Measurements from ENCODE around the gene PAH. TPM values are rescaled to one million over a fixed set of nuclear protein-coding genes. Genes with fewer than 3 reads are reported as not detected.
A peak's percentile ranks its signal among the peaks of the same experiment; 100 is the strongest.

Gene PAH
- not detected for polyA plus RNA-seq

DNA sequence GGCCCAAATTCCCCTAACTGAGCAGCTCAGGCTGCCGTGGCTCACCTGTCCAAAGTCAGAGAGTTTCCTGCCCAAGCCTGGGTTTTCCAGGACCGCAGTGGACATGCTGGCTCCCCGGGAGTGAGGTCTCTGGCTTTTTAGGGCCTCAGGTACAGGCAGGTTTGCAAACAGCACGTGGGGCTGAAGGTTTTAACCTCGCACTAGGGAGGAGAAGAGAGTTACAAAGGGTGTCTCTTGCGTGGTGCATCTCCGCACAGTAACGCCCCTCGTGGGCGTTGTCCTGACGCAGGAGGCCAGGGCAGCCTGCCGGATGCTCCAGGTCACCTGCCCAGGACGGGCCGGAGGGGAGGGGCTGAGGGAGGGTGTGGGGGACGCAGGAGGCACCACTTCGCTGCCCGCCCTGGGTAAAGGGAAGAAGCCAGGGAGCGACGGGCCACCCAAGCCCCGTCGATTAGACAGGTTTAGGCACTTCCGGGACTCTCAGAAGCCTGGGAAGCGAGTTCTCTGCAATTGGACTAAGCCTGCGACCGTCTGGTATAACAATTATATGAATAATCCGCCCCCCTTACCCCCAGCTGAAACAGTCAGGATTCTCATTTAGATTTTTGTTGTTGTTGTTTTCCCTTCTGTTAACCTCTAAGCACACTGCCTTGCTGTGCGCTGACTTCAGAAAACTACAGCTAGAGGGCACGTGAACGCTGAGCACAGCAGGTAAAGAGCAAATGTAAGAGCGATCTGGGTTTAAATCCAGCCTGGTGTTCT, at the start of gene PAH:
Gene PAH, minus strand, starts transcription at position 219 of the 762 bp plus-strand sequence. Its CDS starts 114 bp downstream, at position 105.
- H3K36me3 Mint-ChIP-seq = no peaks in the 10 kb centered on the region
- H3K4me1 Mint-ChIP-seq = peaks cover 0 to 2% of the 10 kb centered on the region in 2 donors
- DNase-seq = no peak
- peak within 1 kb of the TSS in 1 of 6 donors; percentile 41 for H3K27ac Mint-ChIP-seq
- peaks cover 0 to 14% (median 0%) of the 10 kb centered on the region in 6 donors for H3K9me3 Mint-ChIP-seq
- peaks cover 2 to 4% (median 2%) of the 10 kb centered on the region in 3 donors for H3K27me3 Mint-ChIP-seq (ENCODE audit: low read depth in 3 of 3)
- peak within 1 kb of the TSS in 1 of 5 donors; percentile 26 for H3K4me3 Mint-ChIP-seq

DNA sequence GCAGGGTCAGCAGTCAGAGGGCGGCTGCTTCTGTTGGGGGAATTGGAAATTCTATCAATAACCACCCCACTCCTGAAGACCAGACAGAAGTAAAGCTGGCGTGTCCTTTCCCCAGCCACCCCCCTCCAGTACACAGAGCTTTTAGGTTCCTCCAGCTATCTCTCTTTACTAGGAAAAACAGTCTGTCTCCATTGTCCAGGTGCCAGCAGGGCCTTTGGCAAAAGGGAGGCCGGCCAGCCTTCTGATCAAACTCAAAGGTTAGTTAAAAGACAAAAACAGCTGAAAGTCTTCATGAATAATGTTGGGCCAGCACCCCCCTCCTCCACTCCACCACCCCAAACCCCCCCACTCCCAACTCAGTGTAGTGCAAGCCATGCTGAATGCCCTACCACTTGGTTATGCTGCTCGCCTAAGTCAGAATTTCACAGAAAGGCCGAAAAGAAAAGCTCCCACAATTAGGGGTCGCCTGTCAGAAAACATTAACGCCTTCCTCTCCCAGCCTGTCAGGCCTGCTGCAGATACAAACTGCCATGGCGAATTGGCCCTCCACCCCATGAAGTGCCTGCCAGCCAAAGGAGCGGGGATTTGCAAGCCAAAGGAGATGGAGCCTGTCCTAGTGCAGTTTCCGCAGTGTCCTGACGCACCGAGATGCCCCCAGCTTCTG, 49.3 kb upstream of the PAH start:
- peaks cover 0 to 5% (median 4%) of the 10 kb centered on the region in 3 donors for H3K36me3 Mint-ChIP-seq
- peaks cover 17 to 35% (median 25%) of the 10 kb centered on the region in 3 donors for H3K27me3 Mint-ChIP-seq (ENCODE audit: low read depth in 3 of 3)
- no peaks in the 10 kb centered on the region for H3K4me1 Mint-ChIP-seq
- DNase-seq = no peak
- peaks cover 6 to 38% (median 10%) of the 10 kb centered on the region in 6 donors for H3K9me3 Mint-ChIP-seq
- H3K4me3 Mint-ChIP-seq = no peak overlapping the region
- no peak overlapping the region for H3K27ac Mint-ChIP-seq

DNA sequence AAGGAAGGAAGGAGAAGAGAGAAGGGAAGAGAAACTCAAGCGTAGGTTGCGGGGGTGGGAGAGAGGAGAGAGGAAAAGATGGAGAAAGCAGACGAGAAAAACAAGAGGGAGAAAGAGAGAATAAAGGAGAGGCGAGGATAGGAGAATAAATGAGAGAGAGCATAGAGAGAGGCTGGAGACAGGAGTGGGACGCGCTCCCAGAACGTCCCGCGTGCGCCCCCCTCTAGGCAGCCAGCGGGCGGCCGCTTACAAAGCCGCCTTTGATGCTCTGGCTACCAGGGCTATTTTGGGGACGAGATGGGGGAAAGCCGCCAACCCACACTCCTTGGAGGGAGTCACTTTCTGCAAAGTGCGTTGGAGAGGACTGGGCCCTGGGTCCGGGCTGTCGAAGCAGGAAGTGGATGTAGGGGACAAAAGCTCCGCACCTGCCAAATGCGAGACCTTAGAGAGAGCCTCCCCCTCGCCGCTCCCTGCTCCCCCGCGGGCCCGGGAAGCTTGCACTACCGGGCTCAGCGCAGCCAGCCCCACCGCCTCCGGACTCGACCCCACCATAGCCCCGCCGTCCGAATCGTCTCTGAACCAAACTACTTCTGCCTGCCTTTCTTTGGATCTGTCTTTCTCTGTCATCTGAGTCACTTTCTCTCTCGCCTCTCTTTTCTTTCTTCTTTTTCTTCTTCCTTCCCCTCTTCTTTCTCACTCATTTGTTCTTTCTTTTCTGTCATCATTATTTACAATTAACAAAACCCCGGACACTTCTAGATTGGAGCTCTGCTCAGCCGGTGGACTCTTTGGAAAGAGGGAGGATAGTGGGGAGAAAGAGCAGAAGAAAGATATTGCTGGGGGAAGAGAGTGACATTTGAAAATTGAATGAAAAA, 48.5 kb upstream of the PAH start:
- DNase-seq = no peak
- Mint-ChIP-seq H3K4me1 (no peaks in the 10 kb centered on the region), H3K27ac (no peak overlapping the region), H3K27me3 (ENCODE audit: low read depth in 3 of 3) (peaks cover 17 to 41% (median 29%) of the 10 kb centered on the region in 3 donors), H3K36me3 (peaks cover 0 to 5% (median 4%) of the 10 kb centered on the region in 3 donors), H3K9me3 (peaks cover 6 to 43% (median 9%) of the 10 kb centered on the region in 6 donors), H3K4me3 (no peak overlapping the region)

DNA sequence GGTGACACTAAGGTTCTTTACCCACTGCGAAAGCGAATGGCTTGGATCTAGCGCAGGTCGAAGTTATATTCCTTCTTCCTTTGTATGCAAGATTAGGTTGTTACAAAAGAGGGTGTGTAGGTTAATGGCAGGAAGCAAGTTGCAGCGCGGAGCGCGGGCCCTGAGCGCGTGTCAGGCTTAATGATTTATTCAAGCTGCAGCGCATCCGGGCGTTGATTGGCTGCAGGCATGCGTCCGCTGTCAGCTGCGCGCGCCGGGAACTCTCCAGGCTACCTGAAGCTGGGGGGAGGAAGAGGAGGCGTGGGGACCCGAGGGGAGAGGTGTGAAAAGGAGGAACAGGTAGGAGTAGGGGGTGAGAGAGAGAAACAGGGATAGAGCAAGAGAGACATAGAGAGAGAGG, 47.8 kb upstream of the PAH start:
- H3K9me3 Mint-ChIP-seq = peaks cover 6 to 44% (median 9%) of the 10 kb centered on the region in 6 donors

DNA sequence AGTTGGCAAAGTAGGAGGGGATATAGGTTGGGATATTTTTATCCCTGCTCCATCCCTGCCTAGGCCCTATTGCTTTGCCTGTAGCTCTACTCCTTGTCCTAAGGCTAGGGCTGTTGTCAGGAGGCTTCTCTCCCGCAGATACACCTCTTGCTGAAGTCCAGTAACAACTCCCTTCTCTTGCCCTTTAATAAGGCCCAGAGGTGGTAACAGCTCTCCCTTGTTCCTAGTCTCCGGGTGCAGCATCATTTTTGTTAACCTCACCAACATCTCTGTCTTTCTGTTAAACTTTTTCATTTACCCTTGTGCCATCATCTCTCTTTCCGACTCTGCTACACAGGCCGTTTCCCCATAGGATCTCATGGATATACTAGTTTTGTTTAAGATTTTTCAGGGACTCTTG, 46.8 kb upstream of the PAH start:
- Mint-ChIP-seq H3K4me1 (no peaks in the 10 kb centered on the region), H3K4me3 (no peak overlapping the region)

More for the DNA sequence above, 47.8 kb upstream of the PAH start:
- Mint-ChIP-seq H3K27me3 (ENCODE audit: low read depth in 3 of 3) (peaks cover 17 to 44% (median 29%) of the 10 kb centered on the region in 3 donors), H3K4me3 (no peak overlapping the region), H3K4me1 (no peaks in the 10 kb centered on the region), H3K36me3 (peaks cover 0 to 5% (median 4%) of the 10 kb centered on the region in 3 donors), H3K27ac (no peak overlapping the region)
- no peak for DNase-seq

DNA sequence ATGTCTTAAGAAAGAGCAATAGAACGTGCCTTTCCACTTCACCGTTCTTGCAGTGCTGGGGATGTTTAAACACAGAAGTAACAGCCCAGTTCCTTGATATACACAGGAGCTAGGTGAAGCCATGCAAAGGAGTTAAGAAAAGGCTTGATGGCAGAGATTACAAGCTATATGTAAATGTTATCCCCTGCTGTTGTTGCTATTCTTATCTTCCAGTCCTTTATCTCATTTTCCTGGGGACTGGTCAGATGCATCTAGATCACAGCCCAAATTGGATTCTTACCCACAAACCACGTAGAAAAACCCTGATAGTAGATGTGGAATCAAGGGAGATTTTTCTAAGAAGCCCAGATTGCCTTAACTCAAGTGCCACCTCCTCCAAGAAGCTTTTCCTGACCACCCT, 45.9 kb upstream of the PAH start:
- Mint-ChIP-seq H3K36me3 (peaks cover 0 to 5% (median 4%) of the 10 kb centered on the region in 3 donors), H3K27ac (no peak overlapping the region), H3K4me3 (peak overlapping the region in 1 of 5 donors; percentile 19), H3K27me3 (ENCODE audit: low read depth in 3 of 3) (peaks cover 17 to 45% (median 34%) of the 10 kb centered on the region in 3 donors), H3K9me3 (peaks cover 6 to 44% (median 9%) of the 10 kb centered on the region in 6 donors), H3K4me1 (no peaks in the 10 kb centered on the region)
- no peak for DNase-seq

More for the DNA sequence above, 46.8 kb upstream of the PAH start:
- DNase-seq = no peak
- Mint-ChIP-seq H3K9me3 (peaks cover 6 to 44% (median 9%) of the 10 kb centered on the region in 6 donors), H3K27me3 (ENCODE audit: low read depth in 3 of 3) (peaks cover 17 to 44% (median 34%) of the 10 kb centered on the region in 3 donors), H3K27ac (no peak overlapping the region), H3K36me3 (peaks cover 0 to 5% (median 4%) of the 10 kb centered on the region in 3 donors)

DNA sequence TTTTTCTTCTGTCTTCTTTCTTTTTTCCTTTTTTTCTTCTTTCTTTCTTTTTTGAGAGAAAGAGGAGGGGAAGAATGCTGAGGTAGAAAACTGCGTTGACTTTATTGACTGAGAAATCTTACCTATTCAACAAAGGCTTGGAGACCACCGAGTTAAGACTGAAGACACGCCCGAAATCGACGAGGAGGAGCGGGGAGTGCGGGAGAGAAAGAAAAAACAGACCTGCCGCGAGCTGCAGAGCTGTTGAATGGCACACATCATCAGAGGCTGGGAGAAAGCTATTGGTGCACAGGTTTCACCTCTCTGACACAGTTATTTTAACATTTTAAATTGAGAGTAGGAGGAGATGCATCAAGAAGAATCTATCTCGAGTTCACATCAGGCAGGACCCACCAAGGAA, 45.5 kb upstream of the PAH start:
- H3K27me3 Mint-ChIP-seq (ENCODE audit: low read depth in 3 of 3) = peaks cover 17 to 46% (median 39%) of the 10 kb centered on the region in 3 donors
- H3K9me3 Mint-ChIP-seq = peaks cover 6 to 41% (median 8%) of the 10 kb centered on the region in 6 donors
- DNase-seq = no peak
- peaks cover 0 to 5% (median 4%) of the 10 kb centered on the region in 3 donors for H3K36me3 Mint-ChIP-seq
- no peak overlapping the region for H3K27ac Mint-ChIP-seq
- H3K4me1 Mint-ChIP-seq = no peaks in the 10 kb centered on the region
- H3K4me3 Mint-ChIP-seq = no peak overlapping the region

DNA sequence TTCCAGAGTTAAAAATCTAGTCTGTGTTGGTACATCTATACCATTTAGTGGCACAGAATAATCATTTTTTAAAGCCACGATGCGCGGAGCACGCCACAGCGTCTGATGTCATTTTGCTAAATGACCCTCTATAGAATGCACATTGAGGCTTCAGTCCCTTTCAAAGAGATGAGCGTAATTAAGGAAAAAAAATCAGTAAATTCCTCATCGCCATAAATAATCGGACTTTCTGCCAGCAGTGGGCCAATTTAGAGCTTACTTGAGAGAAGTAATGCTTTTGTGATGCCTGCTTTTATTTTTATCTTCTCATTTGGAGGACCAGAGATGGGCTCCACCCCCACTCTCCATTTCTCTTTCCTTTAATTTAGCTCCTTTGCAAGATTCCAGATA, 44.4 kb upstream of the PAH start:
- peaks cover 6 to 35% (median 9%) of the 10 kb centered on the region in 6 donors for H3K9me3 Mint-ChIP-seq
- H3K4me1 Mint-ChIP-seq = no peaks in the 10 kb centered on the region
- H3K27ac Mint-ChIP-seq = no peak overlapping the region
- H3K4me3 Mint-ChIP-seq = no peak overlapping the region
- peaks cover 0 to 5% (median 4%) of the 10 kb centered on the region in 3 donors for H3K36me3 Mint-ChIP-seq
- peaks cover 19 to 49% (median 40%) of the 10 kb centered on the region in 3 donors for H3K27me3 Mint-ChIP-seq (ENCODE audit: low read depth in 3 of 3)
- DNase-seq = no peak

DNA sequence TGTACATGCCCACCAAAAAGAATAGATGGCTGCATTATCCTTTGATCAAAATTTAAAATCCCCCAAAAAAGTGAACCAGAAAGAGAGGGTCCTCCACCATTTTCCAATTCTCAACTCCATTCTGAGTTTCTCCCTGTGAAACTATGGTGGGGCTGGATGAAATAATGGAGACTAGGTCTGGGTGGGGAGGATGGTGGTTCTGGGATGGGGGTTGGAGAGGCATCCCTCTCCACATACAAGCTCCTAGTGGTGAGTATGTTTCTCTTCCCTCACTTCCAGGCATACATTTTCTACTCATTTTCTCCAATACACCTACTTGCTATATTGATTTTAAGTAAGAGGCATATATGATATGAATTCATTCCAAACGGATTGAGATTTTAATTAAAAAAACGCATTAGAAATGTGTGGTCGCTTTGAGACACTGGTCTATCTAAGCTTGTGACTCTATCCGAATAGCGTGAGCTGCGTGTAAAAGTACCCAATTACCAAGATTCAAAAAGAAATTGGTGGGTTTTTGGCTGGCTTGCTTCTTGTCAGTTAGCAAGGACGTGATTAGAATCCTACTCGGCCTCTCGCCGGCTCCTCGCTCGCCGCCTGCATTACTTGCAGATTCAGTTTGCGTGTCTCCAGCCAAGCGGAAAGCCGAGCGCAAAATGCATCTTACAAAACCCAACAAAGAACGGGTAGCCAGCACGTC, 43.9 kb upstream of the PAH start:
- Mint-ChIP-seq H3K9me3 (peaks cover 5 to 33% (median 9%) of the 10 kb centered on the region in 6 donors), H3K36me3 (peaks cover 0 to 5% (median 3%) of the 10 kb centered on the region in 3 donors), H3K4me1 (no peaks in the 10 kb centered on the region), H3K4me3 (no peak overlapping the region), H3K27ac (no peak overlapping the region), H3K27me3 (ENCODE audit: low read depth in 3 of 3) (peaks cover 20 to 50% (median 39%) of the 10 kb centered on the region in 3 donors)
- DNase-seq = no peak

DNA sequence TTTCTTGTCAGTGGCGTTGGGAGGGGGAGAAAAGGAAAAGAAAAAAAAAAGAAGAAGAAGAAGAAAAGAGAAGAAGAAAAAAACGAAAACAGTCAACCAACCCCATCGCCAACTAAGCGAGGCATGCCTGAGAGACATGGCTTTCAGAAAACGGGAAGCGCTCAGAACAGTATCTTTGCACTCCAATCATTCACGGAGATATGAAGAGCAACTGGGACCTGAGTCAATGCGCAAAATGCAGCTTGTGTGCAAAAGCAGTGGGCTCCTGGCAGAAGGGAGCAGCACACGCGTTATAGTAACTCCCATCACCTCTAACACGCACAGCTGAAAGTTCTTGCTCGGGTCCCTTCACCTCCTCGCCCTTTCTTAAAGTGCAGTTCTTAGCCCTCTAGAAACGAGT, 42.3 kb upstream of the PAH start:
- H3K9me3 Mint-ChIP-seq = peaks cover 0 to 29% (median 8%) of the 10 kb centered on the region in 6 donors
- no peak overlapping the region for H3K4me3 Mint-ChIP-seq
- H3K4me1 Mint-ChIP-seq = no peaks in the 10 kb centered on the region
- H3K36me3 Mint-ChIP-seq = peaks cover 0 to 5% (median 0%) of the 10 kb centered on the region in 3 donors
- peaks cover 28 to 43% (median 36%) of the 10 kb centered on the region in 3 donors for H3K27me3 Mint-ChIP-seq (ENCODE audit: low read depth in 3 of 3)
- no peak overlapping the region for H3K27ac Mint-ChIP-seq
- DNase-seq = no peak

DNA sequence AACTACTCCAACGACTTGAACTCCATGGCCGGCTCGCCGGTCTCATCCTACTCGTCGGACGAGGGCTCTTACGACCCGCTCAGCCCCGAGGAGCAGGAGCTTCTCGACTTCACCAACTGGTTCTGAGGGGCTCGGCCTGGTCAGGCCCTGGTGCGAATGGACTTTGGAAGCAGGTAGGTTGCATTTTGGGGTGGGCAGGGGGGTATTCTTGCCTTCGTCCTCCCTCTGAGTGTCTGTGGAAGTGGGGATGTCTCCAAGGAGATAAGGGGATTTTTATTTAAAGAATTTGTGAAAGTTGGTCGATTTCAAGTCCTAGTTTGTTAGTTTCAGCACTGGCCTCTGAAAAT, 41.8 kb upstream of the PAH start:
- H3K4me3 Mint-ChIP-seq = peak overlapping the region in 1 of 5 donors; percentile 25
- H3K27ac Mint-ChIP-seq = no peak overlapping the region
- no peaks in the 10 kb centered on the region for H3K4me1 Mint-ChIP-seq
- H3K9me3 Mint-ChIP-seq = peaks cover 0 to 23% (median 5%) of the 10 kb centered on the region in 6 donors
- peaks cover 29 to 41% (median 34%) of the 10 kb centered on the region in 3 donors for H3K27me3 Mint-ChIP-seq (ENCODE audit: low read depth in 3 of 3)
- DNase-seq = no peak
- H3K36me3 Mint-ChIP-seq = peaks cover 0 to 5% (median 0%) of the 10 kb centered on the region in 3 donors

DNA sequence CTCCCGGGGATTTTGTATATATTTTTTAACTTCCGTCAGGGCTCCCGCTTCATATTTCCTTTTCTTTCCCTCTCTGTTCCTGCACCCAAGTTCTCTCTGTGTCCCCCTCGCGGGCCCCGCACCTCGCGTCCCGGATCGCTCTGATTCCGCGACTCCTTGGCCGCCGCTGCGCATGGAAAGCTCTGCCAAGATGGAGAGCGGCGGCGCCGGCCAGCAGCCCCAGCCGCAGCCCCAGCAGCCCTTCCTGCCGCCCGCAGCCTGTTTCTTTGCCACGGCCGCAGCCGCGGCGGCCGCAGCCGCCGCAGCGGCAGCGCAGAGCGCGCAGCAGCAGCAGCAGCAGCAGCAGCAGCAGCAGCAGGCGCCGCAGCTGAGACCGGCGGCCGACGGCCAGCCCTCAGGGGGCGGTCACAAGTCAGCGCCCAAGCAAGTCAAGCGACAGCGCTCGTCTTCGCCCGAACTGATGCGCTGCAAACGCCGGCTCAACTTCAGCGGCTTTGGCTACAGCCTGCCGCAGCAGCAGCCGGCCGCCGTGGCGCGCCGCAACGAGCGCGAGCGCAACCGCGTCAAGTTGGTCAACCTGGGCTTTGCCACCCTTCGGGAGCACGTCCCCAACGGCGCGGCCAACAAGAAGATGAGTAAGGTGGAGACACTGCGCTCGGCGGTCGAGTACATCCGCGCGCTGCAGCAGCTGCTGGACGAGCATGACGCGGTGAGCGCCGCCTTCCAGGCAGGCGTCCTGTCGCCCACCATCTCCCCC, 41.2 kb upstream of the PAH start:
- H3K27ac Mint-ChIP-seq = no peak overlapping the region

More for the DNA sequence above, 41.2 kb upstream of the PAH start:
- peaks cover 0 to 18% (median 3%) of the 10 kb centered on the region in 6 donors for H3K9me3 Mint-ChIP-seq
- H3K4me3 Mint-ChIP-seq = peak overlapping the region in 1 of 5 donors; percentile 30
- DNase-seq = no peak
- peaks cover 0 to under 1% (median 0%) of the 10 kb centered on the region in 3 donors for H3K36me3 Mint-ChIP-seq
- H3K4me1 Mint-ChIP-seq = no peaks in the 10 kb centered on the region
- peaks cover 29 to 40% (median 31%) of the 10 kb centered on the region in 3 donors for H3K27me3 Mint-ChIP-seq (ENCODE audit: low read depth in 3 of 3)

Measured in immature natural killer cell (primary cell).